ENCODE results near the gene TBCE.
"Not testable (repeated sequence)": the region's sequence is repeated elsewhere in the genome, so short reads cannot be mapped to it uniquely, and the experiment has no call there.

DNA sequence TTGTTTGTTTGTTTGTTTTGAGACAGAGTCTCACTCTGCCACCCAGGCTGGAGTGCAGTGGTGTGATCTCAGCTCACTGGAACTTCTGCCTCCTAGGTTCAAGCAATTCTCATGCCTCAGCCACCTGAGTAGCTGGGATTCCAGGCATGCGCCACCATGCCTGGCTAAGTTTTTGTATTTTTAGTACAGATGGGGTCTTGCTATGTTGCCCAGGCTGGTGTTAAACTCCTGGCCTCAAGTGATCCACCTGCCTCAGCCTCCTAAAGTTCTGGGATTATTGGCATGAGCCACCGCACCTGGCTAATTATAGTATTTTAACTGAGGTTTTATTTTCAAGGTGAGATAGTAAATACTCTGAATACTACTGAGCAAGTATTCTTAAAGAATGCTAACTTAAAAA lies 102.7 kb downstream of the TBCE start:
- TF ChIP-seq, protein P1, sequence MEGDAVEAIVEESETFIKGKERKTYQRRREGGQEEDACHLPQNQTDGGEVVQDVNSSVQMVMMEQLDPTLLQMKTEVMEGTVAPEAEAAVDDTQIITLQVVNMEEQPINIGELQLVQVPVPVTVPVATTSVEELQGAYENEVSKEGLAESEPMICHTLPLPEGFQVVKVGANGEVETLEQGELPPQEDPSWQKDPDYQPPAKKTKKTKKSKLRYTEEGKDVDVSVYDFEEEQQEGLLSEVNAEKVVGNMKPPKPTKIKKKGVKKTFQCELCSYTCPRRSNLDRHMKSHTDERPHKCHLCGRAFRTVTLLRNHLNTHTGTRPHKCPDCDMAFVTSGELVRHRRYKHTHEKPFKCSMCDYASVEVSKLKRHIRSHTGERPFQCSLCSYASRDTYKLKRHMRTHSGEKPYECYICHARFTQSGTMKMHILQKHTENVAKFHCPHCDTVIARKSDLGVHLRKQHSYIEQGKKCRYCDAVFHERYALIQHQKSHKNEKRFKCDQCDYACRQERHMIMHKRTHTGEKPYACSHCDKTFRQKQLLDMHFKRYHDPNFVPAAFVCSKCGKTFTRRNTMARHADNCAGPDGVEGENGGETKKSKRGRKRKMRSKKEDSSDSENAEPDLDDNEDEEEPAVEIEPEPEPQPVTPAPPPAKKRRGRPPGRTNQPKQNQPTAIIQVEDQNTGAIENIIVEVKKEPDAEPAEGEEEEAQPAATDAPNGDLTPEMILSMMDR (conservative IDR thresholded peaks at IDR 0.05; ENCODE audit: low read length), result not testable (repeated sequence)
- TF ChIP-seq EZH2phosphoT487 (IDR thresholded peaks at IDR 0.05; ENCODE audit: borderline replicate concordance, low read depth, low read length), result not testable (repeated sequence)

Data from OCI-LY7 (cell line).